Measurements from ENCODE around the gene GNB2. TPM values are rescaled to one million over a fixed set of nuclear protein-coding genes. Genes with fewer than 3 reads are reported as not detected.

GNB2 gene
- total and polyA plus RNA-seq, 4 donors, result 37.6 to 133 (median 73.2) TPM

DNA sequence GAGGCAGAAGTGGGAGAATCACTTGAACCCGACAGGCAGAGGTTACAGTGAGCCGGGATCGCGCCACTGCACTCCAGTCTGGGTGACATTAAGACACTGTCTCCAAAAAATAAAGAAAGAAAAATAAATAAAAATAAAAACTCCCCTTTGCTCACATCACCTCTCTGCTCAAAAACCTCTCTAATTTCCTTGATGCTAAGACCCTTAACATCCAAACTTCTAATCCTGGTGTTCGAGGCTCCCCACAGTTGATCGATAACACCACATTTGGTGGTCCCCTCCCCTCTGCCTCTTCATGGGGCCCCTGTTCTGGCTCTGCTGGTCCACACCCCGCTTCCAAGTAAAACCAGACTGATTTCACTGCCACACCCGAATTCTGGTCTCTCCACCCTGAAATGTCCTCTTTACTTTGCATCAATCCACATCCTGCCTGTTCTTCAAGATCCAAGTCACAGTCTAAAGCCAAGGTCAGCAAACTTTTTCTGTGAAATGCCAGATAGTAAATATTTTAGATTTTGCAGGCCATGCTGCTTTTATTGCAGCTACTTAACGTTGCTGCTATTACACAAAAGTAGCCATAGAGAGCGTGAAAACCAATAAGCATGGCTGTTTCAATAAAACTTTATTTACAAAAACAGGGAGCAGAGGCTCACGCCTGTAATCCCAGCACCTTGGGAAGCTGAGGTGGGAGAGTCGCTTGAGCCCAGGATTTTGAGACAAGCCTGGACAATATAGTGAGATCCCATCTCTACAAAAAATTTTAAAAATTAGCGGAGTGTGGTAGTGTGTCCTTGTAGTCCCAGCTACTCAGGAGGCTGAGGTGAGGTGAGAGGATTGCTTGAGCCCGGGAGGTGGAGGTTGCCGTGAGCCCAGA, 49.4 kb upstream of the GNB2 start:
- Histone ChIP-seq H3K27me3 (ENCODE audit: control insufficient read depth in 4 of 4, insufficient read depth in 4 of 4, low read length in 3 of 4) (no peaks in the 10 kb centered on the region), H3K9ac (ENCODE audit: low read depth in 1 of 2, low read length in 2 of 2) (no peak overlapping the region), H3K36me3 (ENCODE audit: control insufficient read depth in 4 of 4, insufficient read depth in 3 of 4, low read depth in 1 of 4, low read length in 3 of 4) (peaks cover 6 to 30% (median 15%) of the 10 kb centered on the region in 4 donors), H3K4me1 (ENCODE audit: control insufficient read depth in 4 of 4, insufficient read depth in 4 of 4, low read length in 3 of 4) (peaks cover 2 to 49% (median 40%) of the 10 kb centered on the region in 4 donors), H3K9me3 (ENCODE audit: control insufficient read depth in 4 of 4, low read length in 3 of 4) (no peaks in the 10 kb centered on the region), H3K27ac (ENCODE audit: low read depth in 1 of 2, low read length in 2 of 2) (no peak overlapping the region), H3K4me3 (ENCODE audit: low read depth in 1 of 3, low read length in 3 of 3) (no peak overlapping the region)
- DNase-seq (ENCODE audit: low spot score), result no peak
- WGBS, result 93% methylated on average over 15 of the region's 15 CpGs
- TF ChIP-seq, protein P1, sequence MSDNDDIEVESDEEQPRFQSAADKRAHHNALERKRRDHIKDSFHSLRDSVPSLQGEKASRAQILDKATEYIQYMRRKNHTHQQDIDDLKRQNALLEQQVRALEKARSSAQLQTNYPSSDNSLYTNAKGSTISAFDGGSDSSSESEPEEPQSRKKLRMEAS (IDR thresholded peaks at IDR 0.05), result no peak
- TF ChIP-seq, protein P2, sequence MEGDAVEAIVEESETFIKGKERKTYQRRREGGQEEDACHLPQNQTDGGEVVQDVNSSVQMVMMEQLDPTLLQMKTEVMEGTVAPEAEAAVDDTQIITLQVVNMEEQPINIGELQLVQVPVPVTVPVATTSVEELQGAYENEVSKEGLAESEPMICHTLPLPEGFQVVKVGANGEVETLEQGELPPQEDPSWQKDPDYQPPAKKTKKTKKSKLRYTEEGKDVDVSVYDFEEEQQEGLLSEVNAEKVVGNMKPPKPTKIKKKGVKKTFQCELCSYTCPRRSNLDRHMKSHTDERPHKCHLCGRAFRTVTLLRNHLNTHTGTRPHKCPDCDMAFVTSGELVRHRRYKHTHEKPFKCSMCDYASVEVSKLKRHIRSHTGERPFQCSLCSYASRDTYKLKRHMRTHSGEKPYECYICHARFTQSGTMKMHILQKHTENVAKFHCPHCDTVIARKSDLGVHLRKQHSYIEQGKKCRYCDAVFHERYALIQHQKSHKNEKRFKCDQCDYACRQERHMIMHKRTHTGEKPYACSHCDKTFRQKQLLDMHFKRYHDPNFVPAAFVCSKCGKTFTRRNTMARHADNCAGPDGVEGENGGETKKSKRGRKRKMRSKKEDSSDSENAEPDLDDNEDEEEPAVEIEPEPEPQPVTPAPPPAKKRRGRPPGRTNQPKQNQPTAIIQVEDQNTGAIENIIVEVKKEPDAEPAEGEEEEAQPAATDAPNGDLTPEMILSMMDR (IDR thresholded peaks at IDR 0.05; ENCODE audit: low read depth, low read length, missing input control), result no peak
- TF ChIP-seq SP1 (IDR thresholded peaks at IDR 0.05), result no peak
- TF ChIP-seq RAD21 (IDR thresholded peaks at IDR 0.05), result no peak
- TF ChIP-seq HNF4G (IDR thresholded peaks at IDR 0.05), result no peak
- TF ChIP-seq, protein P3, sequence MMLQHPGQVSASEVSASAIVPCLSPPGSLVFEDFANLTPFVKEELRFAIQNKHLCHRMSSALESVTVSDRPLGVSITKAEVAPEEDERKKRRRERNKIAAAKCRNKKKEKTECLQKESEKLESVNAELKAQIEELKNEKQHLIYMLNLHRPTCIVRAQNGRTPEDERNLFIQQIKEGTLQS (IDR thresholded peaks at IDR 0.05), result no peak
- no peak for TF ChIP-seq JUND (IDR thresholded peaks at IDR 0.05)
- TF ChIP-seq TAF1 (conservative IDR thresholded peaks at IDR 0.05), result no peak
- no peak for TF ChIP-seq HNF4A (conservative IDR thresholded peaks at IDR 0.05)
- no peak for TF ChIP-seq FOXA1 (IDR thresholded peaks at IDR 0.05)
- TF ChIP-seq EGR1 (IDR thresholded peaks at IDR 0.05; ENCODE audit: low read depth in 2 of 2), result no peak
- TF ChIP-seq, protein P4, sequence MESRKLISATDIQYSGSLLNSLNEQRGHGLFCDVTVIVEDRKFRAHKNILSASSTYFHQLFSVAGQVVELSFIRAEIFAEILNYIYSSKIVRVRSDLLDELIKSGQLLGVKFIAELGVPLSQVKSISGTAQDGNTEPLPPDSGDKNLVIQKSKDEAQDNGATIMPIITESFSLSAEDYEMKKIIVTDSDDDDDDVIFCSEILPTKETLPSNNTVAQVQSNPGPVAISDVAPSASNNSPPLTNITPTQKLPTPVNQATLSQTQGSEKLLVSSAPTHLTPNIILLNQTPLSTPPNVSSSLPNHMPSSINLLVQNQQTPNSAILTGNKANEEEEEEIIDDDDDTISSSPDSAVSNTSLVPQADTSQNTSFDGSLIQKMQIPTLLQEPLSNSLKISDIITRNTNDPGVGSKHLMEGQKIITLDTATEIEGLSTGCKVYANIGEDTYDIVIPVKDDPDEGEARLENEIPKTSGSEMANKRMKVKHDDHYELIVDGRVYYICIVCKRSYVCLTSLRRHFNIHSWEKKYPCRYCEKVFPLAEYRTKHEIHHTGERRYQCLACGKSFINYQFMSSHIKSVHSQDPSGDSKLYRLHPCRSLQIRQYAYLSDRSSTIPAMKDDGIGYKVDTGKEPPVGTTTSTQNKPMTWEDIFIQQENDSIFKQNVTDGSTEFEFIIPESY (IDR thresholded peaks at IDR 0.05), result no peak
- TF ChIP-seq YY1 (IDR thresholded peaks at IDR 0.05), result no peak
- TF ChIP-seq, protein P5, sequence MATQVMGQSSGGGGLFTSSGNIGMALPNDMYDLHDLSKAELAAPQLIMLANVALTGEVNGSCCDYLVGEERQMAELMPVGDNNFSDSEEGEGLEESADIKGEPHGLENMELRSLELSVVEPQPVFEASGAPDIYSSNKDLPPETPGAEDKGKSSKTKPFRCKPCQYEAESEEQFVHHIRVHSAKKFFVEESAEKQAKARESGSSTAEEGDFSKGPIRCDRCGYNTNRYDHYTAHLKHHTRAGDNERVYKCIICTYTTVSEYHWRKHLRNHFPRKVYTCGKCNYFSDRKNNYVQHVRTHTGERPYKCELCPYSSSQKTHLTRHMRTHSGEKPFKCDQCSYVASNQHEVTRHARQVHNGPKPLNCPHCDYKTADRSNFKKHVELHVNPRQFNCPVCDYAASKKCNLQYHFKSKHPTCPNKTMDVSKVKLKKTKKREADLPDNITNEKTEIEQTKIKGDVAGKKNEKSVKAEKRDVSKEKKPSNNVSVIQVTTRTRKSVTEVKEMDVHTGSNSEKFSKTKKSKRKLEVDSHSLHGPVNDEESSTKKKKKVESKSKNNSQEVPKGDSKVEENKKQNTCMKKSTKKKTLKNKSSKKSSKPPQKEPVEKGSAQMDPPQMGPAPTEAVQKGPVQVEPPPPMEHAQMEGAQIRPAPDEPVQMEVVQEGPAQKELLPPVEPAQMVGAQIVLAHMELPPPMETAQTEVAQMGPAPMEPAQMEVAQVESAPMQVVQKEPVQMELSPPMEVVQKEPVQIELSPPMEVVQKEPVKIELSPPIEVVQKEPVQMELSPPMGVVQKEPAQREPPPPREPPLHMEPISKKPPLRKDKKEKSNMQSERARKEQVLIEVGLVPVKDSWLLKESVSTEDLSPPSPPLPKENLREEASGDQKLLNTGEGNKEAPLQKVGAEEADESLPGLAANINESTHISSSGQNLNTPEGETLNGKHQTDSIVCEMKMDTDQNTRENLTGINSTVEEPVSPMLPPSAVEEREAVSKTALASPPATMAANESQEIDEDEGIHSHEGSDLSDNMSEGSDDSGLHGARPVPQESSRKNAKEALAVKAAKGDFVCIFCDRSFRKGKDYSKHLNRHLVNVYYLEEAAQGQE (IDR thresholded peaks at IDR 0.05), result no peak
- no peak for TF ChIP-seq NR2F2 (IDR thresholded peaks at IDR 0.05)
- TF ChIP-seq RXRA (IDR thresholded peaks at IDR 0.05), result no peak

Data from liver (tissue), 9 donors.